ENCODE measurements around the gene APOBEC3F.
"Not testable (repeated sequence)": the region's sequence is repeated elsewhere in the genome, so short reads cannot be mapped to it uniquely, and the experiment has no call there.

The APOBEC3F gene

DNA sequence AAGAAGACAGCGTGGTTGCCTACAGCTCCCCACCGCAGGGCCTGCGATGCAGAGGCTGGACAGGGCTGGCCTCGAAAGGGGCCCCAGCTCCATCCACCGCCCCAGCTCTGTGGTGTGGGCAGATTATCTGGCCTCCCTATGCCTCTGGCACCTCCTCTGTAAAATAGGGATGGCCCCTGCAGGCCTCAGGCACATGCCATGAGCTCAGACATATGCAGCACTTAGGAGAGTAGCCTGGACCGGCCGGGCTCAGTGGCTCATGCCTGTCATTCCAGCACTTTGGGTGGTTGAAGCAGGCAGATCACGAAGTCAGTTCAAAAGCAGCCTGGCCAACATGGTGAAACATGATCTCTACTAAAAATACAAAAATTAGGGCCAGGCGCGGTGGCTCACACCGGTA lies 12.4 kb upstream of the APOBEC3F start:
- no peak for DNase-seq

DNA sequence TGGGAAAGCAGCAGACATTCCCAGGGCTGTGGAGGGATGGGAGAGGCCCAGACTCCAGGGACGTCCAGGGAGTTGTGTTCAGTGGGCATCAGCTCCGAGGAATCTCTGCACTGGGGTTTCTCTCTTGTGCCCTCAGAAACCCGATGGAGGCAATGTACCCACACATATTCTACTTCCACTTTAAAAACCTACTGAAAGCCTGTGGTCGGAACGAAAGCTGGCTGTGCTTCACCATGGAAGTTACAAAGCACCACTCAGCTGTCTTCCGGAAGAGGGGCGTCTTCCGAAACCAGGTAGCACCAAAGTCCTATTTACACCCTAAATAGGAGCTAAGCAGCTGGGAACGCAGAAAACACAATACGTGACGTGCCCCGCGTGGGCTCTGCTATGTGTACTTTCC lies 11.4 kb upstream of the APOBEC3F start:
- DNase-seq, result no peak

DNA sequence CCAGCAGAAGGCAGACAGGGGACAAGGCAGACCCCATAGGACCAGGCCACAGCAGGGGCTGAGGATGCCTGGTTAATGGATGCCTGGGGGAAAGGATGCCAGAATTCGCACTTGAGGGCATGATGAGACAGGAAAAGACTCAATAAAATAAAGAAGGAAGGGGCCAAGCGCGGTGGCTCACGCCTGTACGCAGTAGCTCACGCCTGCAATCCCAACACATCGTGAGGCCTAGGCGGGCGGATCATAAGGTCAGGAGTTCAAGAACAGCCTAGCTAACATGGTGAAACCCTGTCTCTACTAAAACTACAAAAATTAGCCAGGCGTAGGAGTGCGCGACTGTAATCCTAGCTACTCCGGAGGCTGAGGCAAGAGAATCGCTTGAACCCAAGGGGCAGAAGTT lies 10.0 kb upstream of the APOBEC3F start:
- DNase-seq, result no peak

DNA sequence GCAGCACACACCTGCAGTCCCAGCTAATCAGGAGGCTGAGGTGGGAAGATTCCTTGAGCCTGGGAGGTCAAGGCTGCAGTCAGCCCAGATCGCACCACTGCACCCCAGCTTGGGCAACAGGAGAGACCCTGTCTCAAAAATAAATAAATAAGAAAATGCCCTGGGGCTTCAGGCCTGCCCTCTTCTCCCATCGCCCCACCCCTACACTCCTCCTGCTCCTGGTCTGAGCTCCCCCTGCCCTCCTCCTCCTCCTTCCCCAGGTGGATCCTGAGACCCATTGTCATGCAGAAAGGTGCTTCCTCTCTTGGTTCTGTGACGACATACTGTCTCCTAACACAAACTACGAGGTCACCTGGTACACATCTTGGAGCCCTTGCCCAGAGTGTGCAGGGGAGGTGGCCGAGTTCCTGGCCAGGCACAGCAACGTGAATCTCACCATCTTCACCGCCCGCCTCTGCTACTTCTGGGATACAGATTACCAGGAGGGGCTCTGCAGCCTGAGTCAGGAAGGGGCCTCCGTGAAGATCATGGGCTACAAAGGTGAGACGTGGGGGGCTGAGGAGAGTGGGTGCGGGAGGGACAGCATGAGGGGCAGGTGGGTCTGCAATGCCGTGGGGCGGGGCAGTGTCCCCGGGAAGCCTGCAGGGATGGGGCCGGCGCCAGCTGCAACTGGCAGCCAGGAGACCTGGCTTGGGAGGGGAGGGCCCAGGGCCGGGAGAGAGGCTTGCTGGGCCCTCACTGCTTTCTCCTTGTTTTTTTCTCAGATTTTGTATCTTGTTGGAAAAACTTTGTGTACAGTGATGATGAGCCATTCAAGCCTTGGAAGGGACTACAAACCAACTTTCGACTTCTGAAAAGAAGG lies 9.0 kb upstream of the APOBEC3F start:
- not testable (repeated sequence) for DNase-seq

DNA sequence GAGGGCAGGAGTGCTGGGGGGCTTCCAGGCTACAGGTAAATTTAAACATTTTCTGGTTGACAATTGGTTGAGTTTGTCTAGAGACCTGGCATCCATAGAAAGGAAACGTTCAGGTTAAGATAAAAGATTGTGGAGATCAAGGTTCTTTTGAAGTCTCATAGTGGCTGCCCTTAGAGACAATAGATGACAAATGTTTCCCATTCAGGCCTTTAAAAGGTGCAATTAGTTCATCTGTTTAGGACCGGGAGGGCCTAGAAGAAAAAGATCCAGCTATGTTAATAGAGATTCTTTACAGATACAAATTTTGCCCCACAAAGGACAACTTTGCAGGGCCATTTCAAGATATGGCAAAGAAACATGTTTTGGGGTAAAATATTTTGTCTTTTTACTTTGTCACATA lies 3.6 kb upstream of the APOBEC3F start:
- DNase-seq, result not testable (repeated sequence)

DNA sequence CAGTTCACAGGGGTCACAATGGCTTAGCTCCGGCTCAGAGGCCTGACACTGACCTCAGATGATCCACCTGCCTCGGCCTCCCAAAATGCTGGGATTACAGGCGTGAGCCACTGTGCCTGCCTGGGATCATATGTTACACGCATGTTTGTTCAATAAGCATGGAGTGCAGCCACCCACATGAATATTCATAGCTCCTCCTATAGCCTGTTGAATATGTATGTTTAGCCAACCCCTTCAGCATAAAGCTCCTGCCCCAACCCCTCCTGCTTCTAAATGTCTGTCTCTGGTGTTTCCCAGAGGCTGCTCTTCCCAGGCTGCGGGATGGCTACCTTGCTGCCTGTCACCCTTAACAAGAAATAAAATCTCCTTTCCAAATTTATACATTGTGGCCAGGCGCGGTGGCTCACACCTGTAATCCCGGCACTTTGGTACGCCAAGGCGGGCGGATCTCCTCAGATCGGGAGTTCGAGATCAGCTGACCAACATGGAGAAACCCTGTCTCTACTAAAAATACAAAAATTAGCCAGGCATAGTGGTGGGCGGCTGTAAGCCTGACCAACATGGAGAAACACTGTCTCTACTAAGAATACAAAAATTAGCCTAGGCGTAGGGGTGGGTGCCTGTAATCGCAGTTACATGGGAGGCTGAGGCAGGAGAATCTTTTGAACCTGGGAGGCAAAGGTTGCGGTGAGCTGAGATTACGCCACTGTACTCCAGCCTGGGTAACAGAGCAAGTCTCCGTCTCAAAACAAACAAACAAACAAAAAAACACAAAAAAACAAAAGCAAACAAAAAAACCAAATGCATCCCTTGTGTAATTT lies 1.1 kb upstream of the APOBEC3F start:
- no peak for DNase-seq

DNA sequence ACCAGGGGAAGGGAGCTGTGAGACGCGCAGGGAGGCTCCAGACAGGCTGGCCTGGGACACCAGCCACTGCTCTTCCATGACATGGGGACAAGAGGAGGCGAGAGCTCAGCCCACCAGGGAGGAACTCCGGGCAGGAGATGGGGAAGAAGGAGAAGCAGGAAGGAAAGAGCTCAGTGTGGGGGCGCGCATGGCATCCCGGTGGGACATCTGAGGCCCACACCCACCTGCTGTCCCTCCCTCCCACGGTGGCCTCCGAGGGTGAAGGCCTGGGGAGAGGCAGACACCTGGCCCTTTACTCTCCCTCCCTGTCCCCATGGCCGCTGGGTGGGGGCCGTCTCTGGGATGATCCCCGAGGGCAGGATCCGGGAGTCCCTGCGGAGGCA lies 518 bp upstream of the APOBEC3F start:
- DNase-seq, result not testable (repeated sequence)

DNA sequence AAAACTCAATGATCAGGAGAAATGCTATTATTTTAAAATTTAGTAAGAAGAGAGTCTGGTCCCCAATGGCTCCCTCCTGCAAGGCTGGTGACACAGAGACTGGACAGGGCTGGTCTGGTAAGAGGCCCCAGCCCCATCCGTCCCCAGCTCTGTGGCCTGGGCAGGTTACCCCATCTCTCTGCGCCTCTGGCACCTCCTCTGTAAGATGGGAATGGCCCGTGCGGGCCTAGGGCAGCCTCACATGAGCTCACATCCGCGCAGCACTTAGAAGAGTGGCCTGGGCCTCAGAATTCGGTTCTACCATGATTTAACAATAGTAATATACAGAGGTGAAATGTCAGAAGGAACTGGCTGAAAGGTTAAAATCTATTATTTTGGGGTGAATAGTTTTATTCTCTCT lies 1.2 kb downstream of the APOBEC3F start:
- no peak for DNase-seq

DNA sequence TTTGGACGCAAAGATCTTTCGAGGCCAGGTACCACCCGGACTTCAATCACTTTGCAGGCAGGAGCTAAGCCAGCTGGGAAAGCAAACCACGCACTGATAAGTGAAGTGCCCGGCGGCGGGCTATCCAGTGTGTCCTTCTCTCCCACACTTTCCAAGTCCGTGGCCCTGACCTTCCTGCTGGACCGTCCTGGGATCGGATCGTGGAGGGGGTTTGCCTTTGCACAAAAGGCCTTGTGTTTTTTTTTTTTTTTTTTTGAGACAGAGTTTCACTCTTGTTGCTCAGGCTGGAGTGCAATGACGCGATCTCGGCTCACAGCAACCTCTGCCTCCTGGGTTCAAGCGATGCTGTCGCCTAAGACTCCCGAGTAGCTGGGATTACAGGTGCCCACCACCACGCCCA lies 2.4 kb downstream of the APOBEC3F start:
- not testable (repeated sequence) for DNase-seq

DNA sequence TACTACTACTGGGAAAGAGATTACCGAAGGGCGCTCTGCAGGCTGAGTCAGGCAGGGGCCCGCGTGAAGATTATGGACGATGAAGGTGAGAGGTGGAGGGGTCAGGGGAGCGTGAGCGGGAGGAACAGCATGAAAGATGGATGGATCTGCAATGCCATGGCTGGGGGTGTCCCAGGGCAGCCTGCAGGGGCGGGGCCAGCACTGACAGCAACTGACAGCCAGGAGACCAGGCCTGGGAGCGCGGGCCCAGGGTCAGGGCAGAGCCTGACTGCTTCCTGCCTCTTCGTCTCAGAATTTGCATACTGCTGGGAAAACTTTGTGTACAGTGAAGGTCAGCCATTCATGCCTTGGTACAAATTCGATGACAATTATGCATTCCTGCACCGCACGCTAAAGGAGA lies 4.5 kb downstream of the APOBEC3F start:
- DNase-seq, result not testable (repeated sequence)

DNA sequence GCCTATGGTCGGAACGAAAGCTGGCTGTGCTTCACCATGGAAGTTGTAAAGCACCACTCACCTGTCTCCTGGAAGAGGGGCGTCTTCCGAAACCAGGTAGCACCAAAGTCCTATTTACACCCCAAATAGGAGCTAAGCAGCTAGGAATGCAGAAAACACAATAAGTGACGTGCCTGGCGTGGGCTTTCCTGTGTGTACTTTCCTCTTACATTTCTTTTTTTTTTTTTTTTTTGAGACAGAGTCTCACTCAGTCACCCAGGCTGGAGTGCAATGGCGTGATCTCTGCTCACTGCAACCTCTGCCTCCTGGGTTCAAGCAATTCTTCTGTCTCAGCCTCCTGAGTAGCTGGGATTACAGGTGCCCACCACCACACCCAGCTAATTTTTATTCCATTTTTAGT lies 8.8 kb downstream of the APOBEC3F start:
- DNase-seq, result not testable (repeated sequence)

DNA sequence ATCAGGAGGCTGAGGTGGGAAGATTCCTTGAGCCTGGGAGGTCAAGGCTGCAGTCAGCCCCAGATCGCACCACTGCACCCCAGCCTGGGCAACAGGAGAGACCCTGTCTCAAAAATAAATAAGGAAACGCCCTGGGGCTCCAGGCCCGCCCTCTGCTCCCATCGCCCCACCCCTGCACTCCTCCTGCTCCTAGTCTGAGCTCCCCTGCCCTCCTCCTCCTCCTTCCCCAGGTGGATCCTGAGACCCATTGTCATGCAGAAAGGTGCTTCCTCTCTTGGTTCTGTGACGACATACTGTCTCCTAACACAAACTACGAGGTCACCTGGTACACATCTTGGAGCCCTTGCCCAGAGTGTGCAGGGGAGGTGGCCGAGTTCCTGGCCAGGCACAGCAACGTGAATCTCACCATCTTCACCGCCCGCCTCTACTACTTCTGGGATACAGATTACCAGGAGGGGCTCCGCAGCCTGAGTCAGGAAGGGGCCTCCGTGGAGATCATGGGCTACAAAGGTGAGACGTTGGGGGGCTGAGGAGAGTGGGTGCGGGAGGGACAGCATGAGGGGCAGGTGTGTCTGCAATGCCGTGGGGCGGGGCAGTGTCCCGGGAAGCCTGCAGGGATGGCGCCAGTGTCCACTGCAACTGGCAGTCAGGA lies 11.3 kb downstream of the APOBEC3F start:
- not testable (repeated sequence) for DNase-seq

DNA sequence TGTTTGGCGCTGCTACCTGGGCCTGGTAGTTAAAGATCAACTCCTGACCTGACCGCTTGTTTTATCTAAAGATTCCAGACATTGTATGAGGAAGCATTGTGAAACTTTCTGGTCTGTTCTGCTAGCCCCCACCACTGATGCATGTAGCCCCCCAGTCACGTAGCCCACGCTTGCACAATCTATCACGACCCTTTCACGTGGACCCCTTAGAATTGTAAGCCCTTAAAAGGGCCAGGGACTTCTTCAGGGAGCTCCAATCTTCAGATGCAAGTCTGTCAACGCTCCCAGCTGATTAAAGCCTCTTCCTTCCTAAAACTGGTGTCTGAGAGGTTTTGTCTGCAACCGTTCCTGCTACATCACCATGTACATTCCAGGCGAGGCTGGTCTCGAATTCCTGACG lies 15.0 kb downstream of the APOBEC3F start:
- no peak for DNase-seq

DNA sequence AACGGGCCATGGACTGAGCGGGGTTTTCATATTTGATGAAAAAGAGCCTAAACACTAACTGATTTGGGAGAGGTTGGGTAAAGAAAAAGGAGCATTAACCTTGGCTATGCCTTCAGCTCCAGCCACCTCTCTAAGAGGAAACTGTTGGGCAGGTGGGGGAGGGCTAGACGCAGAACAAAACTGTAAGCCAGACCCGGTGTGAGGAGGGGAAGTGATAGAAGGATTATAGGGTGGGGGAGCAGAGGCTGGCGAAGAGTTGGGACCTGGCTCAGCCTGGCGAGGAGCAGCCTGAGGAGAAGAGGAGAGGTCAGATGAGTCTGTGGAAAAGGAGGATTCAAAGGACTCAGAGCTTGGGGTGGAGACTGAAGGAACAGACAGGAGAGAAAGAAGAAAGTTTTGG lies 20.6 kb downstream of the APOBEC3F start:
- not testable (repeated sequence) for DNase-seq

DNA sequence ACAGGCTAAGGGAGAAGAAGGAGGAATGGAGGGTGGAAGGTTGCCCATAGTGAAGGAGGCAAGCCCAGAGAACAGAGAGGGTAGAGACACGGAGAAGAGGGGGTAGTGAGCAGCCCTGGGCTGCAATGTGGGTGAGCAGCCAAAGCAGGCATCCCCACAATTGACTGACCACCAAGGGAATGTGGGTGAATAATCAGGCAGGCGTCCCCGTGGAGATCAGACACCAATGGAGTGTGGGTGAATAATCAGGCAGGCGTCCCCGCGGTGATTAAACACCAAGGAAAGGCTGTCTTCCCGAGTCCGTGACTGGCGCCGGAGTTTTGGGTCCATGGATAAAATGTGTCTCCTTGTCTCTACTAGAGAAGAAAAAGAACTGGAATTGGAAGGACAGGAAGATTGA lies 21.3 kb downstream of the APOBEC3F start:
- not testable (repeated sequence) for DNase-seq

DNA sequence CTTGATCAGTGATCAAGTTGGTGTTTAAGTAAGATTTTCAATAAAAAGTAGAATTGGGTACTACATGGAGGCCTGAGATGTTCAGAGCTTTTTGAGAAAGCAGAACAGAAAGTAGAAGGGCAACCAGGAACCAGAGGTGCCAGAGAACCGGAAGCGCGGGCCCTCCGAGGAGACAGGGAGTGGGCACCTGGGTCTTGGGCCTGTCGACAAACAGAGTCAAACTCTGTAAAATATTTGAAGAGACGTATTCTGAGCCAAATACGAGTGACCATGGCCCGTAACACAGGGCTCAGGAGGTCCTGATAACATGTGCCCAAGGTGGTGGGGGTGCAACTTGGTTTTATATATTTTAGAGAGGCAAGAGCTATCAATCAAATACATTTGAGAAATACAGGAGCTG lies 23.2 kb downstream of the APOBEC3F start:
- DNase-seq, result not testable (repeated sequence)

DNA sequence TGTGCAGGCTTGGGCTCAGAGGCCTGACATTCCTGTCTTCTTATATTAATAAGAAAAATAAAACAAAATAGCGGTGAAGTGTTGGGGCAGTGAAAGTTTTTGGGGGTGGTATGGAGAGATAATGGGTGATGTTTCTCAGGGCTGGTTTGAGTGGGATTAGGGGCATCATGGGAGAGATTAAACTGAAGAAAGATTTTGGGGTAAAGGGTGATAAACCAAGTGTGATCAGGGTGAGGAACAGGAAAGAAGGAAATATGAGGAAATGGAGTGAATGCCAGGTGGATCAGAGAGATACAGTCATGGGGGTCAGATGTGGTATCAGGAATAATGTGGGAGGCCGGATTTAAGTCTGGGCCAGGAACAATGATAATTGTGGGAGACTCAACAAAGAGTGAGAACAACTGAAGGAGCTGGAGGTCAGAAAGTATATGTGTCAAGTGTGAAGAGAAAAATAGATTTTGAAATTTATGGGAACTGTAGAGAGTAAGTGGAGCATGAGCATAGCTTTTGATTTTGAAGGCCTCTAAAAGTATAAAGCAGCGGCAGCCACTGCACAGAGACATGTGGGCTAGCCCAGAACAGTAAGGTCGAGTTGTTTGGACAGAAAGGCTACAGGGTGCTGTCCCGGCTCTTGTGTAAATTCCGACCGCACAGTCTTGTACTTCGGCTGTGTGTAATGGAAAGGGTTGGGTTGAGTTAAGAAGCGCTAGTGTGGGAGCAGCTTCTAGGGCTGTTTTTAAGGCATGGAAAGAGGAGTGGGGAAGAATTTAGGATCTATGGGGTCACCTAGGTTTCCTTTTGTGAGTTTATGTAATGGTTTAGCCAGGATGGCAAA lies 26.0 kb downstream of the APOBEC3F start:
- DNase-seq, result not testable (repeated sequence)

DNA sequence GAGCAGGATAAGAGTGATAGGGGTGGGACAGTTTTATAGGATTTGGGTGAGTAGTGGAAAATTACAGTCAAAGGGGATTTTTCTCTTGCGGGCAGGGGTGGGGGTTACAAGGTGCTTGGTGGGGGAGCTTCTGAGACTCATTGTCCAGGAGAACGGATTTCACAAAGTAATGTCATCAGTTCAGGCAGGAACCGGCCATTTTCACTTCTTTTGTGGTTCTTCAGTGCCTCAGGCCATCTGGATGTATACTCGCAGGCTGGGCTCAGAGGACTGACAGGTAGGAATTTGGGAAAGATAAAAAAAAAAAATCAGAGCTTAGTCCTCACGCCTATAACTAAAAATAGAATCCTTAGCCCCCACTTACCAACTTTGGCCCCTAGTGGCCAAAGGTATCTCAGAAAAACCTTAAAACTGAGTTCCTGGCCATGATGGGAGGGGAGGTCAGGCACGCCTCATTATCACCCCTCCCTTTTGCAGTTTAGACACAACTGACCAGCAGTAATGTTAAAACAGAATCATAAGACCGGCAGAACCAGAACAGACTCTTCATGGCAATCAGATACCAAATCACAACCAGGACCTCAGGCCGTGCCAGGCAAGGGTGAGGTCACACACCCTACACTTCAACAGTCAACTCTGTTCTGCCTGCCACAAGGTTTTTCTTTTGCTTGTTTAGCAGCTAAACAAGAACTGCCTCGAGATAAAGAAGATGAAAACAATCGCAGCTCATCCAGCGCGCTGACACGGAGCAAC lies 27.5 kb downstream of the APOBEC3F start:
- DNase-seq, result no peak

DNA sequence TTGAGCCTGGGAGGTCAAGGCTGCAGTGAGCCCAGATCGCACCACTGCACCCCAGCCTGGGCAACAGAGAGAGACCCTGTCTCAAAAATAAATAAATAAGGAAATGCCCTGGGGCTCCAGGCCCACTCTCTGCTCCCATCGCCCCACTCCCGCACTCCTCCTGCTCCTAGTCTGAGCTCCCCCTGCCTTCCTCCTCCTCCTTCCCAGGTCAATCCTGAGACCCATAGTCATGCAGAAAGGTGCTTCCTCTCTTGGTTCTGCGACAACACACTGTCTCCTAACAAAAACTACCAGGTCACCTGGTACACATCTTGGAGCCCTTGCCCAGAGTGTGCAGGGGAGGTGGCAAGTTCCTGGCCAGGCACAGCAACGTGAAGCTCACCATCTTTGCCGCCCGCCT lies 29.5 kb downstream of the APOBEC3F start:
- no peak for DNase-seq

DNA sequence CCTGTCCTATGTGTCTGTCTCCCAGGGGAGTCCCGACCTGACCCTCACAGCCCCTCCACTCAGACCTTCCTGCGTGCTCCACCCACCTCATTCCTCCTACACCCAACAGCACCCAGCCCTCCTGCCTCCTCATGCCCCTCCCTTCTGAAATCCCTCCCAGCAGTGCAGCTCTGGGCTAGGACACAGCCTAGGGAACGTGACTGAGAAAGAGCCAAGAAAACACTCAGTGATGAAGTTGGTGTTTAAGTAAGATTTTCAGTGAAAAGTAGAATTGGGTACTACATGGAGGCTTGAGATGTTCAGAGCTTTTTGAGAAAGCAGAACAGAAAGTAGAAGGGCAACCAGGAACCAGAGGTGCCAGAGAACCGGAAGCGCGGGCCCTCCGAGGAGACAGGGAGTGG lies 31.9 kb downstream of the APOBEC3F start:
- not testable (repeated sequence) for DNase-seq

DNA sequence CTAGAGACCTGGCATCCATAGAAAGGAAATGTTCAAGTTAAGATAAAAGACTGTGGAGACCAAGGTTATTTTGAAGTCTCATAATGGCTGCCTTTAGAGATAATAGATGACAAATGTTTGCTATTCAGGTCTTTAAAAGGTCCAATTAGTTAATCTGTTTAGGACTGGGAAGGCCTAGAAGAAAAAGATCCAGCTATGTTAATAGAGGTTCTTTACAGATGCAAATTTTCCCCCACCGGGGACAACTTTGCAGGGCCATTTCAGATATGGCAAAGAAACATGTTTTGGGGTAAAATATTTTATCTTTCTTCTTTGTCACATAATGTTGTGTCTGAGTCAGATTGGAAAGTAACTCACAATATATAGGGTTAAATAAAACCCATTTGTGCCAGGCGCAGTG lies 33.3 kb downstream of the APOBEC3F start:
- DNase-seq, result no peak
